Measurements from ENCODE around the gene SLC4A4.
"Not testable (repeated sequence)": the region's sequence is repeated elsewhere in the genome, so short reads cannot be mapped to it uniquely, and the experiment has no call there.

The SLC4A4 gene

DNA sequence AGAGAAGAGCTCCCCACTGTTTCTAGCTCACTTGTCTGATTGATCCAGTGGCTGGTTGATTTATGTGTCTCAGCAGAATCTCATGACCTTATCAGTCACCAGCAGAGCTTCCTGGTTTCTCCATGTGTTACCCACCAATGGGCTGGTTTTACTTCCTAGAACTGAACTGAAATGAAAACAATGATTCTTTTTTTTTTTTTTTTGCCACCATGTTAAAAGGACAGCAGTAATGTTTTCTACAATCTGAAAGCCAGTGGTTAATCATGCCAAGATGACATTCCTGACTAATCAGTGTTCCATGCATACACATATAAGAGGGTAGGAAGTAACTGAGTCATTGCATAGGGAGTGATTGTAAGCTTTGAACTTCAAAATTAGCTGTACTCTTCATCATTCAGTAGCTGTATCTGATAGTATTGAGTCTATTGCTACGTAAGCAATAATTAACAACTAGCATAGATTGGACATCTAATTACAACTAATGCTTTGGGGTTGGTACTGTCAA, 67.7 kb downstream of the SLC4A4 start:
- no peak for DNase-seq (ENCODE audit: extremely low spot score)
- POLR2A ChIA-PET = no interaction called here
- no peak for TF ChIP-seq ZNF384 (IDR thresholded peaks at IDR 0.05)
- TF ChIP-seq ELF4 (IDR thresholded peaks at IDR 0.05) = no peak
- no peak for TF ChIP-seq SP1 (IDR thresholded peaks at IDR 0.05)
- TF ChIP-seq, protein P1, sequence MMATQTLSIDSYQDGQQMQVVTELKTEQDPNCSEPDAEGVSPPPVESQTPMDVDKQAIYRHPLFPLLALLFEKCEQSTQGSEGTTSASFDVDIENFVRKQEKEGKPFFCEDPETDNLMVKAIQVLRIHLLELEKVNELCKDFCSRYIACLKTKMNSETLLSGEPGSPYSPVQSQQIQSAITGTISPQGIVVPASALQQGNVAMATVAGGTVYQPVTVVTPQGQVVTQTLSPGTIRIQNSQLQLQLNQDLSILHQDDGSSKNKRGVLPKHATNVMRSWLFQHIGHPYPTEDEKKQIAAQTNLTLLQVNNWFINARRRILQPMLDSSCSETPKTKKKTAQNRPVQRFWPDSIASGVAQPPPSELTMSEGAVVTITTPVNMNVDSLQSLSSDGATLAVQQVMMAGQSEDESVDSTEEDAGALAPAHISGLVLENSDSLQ (IDR thresholded peaks at IDR 0.05) = no peak
- no peak for TF ChIP-seq HDGF (IDR thresholded peaks at IDR 0.05; ENCODE audit: borderline replicate concordance)
- TF ChIP-seq FOXK2 (IDR thresholded peaks at IDR 0.05) = no peak
- no peak for TF ChIP-seq LEF1 (IDR thresholded peaks at IDR 0.05; ENCODE audit: borderline replicate concordance)
- no peak for TF ChIP-seq SUZ12 (IDR thresholded peaks at IDR 0.05)
- TF ChIP-seq CTBP1 (IDR thresholded peaks at IDR 0.05; ENCODE audit: borderline replicate concordance) = no peak
- no peak for TF ChIP-seq FOXM1 (IDR thresholded peaks at IDR 0.05; ENCODE audit: borderline replicate concordance)
- no peak for TF ChIP-seq TARDBP (IDR thresholded peaks at IDR 0.05)
- TF ChIP-seq L3MBTL2 (conservative IDR thresholded peaks at IDR 0.05) = no peak
- no peak for TF ChIP-seq BHLHE40 (IDR thresholded peaks at IDR 0.05; ENCODE audit: borderline replicate concordance)
- TF ChIP-seq ARNT (IDR thresholded peaks at IDR 0.05) = no peak
- no peak for TF ChIP-seq NFRKB (IDR thresholded peaks at IDR 0.05)
- TF ChIP-seq FOXA1 (IDR thresholded peaks at IDR 0.05) = no peak
- CTCF ChIA-PET = no interaction called here

- DNase-seq (ENCODE audit: extremely low spot score); CTCF ChIA-PET; POLR2A ChIA-PET: not testable (repeated sequence)
Measured at GRCh38 chr4:71408961-71409360, 70.1 kb downstream of the SLC4A4 start.

DNA sequence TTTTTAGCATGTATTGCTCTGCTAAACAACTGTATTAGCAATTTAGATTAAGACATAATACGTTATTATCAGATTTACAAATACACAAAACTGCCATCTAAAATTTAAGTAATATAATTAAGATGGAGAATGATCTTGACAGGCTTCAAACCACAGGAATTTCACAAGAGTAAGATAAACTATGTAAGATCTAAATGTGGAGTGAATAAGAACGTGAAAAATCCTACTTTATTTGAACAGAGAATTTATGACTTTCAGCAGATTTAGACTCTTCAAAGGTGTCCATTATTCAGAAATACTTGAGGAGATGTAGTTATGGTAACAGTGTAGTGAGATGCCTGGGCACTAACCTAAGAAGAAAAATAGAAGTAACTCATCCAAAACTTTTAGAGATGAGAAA, 73.2 kb downstream of the SLC4A4 start:
- DNase-seq (ENCODE audit: extremely low spot score) = no peak
- ChIA-PET CTCF (no interaction called here), POLR2A (no interaction called here)
- TF ChIP-seq FOXK2 (IDR thresholded peaks at IDR 0.05) = no peak

- TF ChIP-seq HDGF (IDR thresholded peaks at IDR 0.05; ENCODE audit: borderline replicate concordance) (no peak), L3MBTL2 (conservative IDR thresholded peaks at IDR 0.05) (no peak), LEF1 (IDR thresholded peaks at IDR 0.05; ENCODE audit: borderline replicate concordance) (no peak), TARDBP (IDR thresholded peaks at IDR 0.05) (no peak), FOXM1 (IDR thresholded peaks at IDR 0.05; ENCODE audit: borderline replicate concordance) (no peak), ELF4 (IDR thresholded peaks at IDR 0.05) (no peak), CTBP1 (IDR thresholded peaks at IDR 0.05; ENCODE audit: borderline replicate concordance) (no peak), NFRKB (IDR thresholded peaks at IDR 0.05) (no peak)
- DNase-seq (ENCODE audit: extremely low spot score) = no peak
- ChIA-PET POLR2A (no interaction called here), CTCF (no interaction called here)
Measured at GRCh38 chr4:71415491-71415890, 76.7 kb downstream of the SLC4A4 start.

GRCh38 chr4:71417150-71417549, 78.3 kb downstream of the SLC4A4 start:
- TF ChIP-seq BHLHE40 (IDR thresholded peaks at IDR 0.05; ENCODE audit: borderline replicate concordance) = no peak
- no peak for TF ChIP-seq HDGF (IDR thresholded peaks at IDR 0.05; ENCODE audit: borderline replicate concordance)
- POLR2A ChIA-PET = no interaction called here
- DNase-seq (ENCODE audit: extremely low spot score) = no peak
- CTCF ChIA-PET = no interaction called here

DNA sequence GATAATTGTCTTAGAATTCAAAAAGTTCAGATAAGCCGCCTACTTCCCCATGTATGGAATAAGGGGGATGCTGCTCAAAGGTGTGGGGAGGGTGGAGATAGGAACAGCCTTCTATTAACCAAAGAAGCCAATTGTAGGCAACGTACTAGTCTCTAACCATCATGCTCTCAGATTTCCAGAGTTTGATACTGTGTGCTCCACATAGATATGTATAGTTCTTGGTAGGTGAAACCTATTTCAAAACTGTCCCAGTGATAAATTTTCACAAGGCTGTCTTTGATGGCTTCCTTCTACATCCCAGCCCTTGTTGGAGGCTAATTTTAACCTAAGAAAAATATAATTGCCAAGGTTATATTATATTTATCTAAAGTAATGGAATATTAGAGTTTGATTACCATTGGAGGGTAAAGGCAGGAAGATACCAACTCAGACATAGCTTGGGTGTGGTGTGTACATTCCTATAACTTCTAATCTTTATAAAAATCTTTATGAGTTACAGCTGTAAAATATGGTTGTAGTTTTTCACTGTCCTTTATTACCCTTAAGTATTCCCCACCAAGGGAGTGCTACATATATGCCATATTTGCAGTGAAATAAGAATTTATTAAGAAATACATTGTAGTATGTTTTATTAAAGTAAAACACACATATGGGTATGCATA, 87.7 kb downstream of the SLC4A4 start:
- TF ChIP-seq ELF4 (IDR thresholded peaks at IDR 0.05) (no peak), TARDBP (IDR thresholded peaks at IDR 0.05) (no peak), CTBP1 (IDR thresholded peaks at IDR 0.05; ENCODE audit: borderline replicate concordance) (no peak), HDGF (IDR thresholded peaks at IDR 0.05; ENCODE audit: borderline replicate concordance) (no peak), ARNT (IDR thresholded peaks at IDR 0.05) (no peak), L3MBTL2 (conservative IDR thresholded peaks at IDR 0.05) (no peak), NFRKB (IDR thresholded peaks at IDR 0.05) (no peak), SP1 (IDR thresholded peaks at IDR 0.05) (no peak), FOXK2 (IDR thresholded peaks at IDR 0.05) (no peak), BHLHE40 (IDR thresholded peaks at IDR 0.05; ENCODE audit: borderline replicate concordance) (no peak), LEF1 (IDR thresholded peaks at IDR 0.05; ENCODE audit: borderline replicate concordance) (no peak), FOXM1 (IDR thresholded peaks at IDR 0.05; ENCODE audit: borderline replicate concordance) (no peak), FOXA1 (IDR thresholded peaks at IDR 0.05) (no peak), SUZ12 (IDR thresholded peaks at IDR 0.05) (no peak), ZNF384 (IDR thresholded peaks at IDR 0.05) (no peak)
- TF ChIP-seq, protein P1 (IDR thresholded peaks at IDR 0.05) = no peak
- ChIA-PET POLR2A (no interaction called here), CTCF (no interaction called here)
- no peak for DNase-seq (ENCODE audit: extremely low spot score)

- TF ChIP-seq, protein P1 (IDR thresholded peaks at IDR 0.05) = no peak
- TF ChIP-seq NFRKB (IDR thresholded peaks at IDR 0.05) (no peak), HDGF (IDR thresholded peaks at IDR 0.05; ENCODE audit: borderline replicate concordance) (no peak), FOXM1 (IDR thresholded peaks at IDR 0.05; ENCODE audit: borderline replicate concordance) (no peak), ARNT (IDR thresholded peaks at IDR 0.05) (no peak), SUZ12 (IDR thresholded peaks at IDR 0.05) (no peak), CTBP1 (IDR thresholded peaks at IDR 0.05; ENCODE audit: borderline replicate concordance) (no peak), FOXA1 (IDR thresholded peaks at IDR 0.05) (no peak), ZNF384 (IDR thresholded peaks at IDR 0.05) (no peak), ELF4 (IDR thresholded peaks at IDR 0.05) (no peak), FOXK2 (IDR thresholded peaks at IDR 0.05) (no peak), TARDBP (IDR thresholded peaks at IDR 0.05) (no peak)
- no peak for DNase-seq (ENCODE audit: extremely low spot score)
- CTCF ChIA-PET = no interaction called here
- POLR2A ChIA-PET = no interaction called here
Measured at GRCh38 chr4:71429106-71429505, 90.3 kb downstream of the SLC4A4 start.

Data from HEK293T (cell line).